ENCODE data around the gene RDH5. TPM values are rescaled to one million over a fixed set of nuclear protein-coding genes. Genes with fewer than 3 reads are reported as not detected.

Gene RDH5
- total and polyA plus RNA-seq, 2 of the 13 experiments (the other 11 are each of a cell fraction or from before 2014, with no cell fraction given) = 2.6 to 5.7 TPM

- TF ChIP-seq ZMYM4 (CRISPR knock-in tag; IDR thresholded peaks at IDR 0.05) = no peak
- TF ChIP-seq ZNF235 (CRISPR knock-in tag; IDR thresholded peaks at IDR 0.05; ENCODE audit: borderline replicate concordance) = no peak
- TF ChIP-seq SETDB1 (CRISPR knock-in tag; IDR thresholded peaks at IDR 0.05; ENCODE audit: borderline replicate concordance) = no peak
- no peak for TF ChIP-seq TIGD3 (CRISPR knock-in tag; IDR thresholded peaks at IDR 0.05; ENCODE audit: borderline replicate concordance)
- TF ChIP-seq DBP (CRISPR knock-in tag; IDR thresholded peaks at IDR 0.05; ENCODE audit: not compliant biosample characterization) = no peak
- TF ChIP-seq NFIB (CRISPR knock-in tag; IDR thresholded peaks at IDR 0.05; ENCODE audit: borderline replicate concordance) = no peak
- TF ChIP-seq EED (CRISPR knock-in tag; IDR thresholded peaks at IDR 0.05) = no peak
- TF ChIP-seq EZH2 (conservative IDR thresholded peaks at IDR 0.05; ENCODE audit: low read depth, low read length) = no peak
- no peak for TF ChIP-seq HMG20A (CRISPR knock-in tag; IDR thresholded peaks at IDR 0.05; ENCODE audit: borderline replicate concordance)
- no peak for TF ChIP-seq PRPF4 (IDR thresholded peaks at IDR 0.05; ENCODE audit: low read depth, low read length, poor library complexity, severe bottlenecking)
- TF ChIP-seq ZBTB21 (CRISPR knock-in tag; IDR thresholded peaks at IDR 0.05) = no peak
- TF ChIP-seq BORCS8-MEF2B (CRISPR knock-in tag; IDR thresholded peaks at IDR 0.05) = no peak
- no peak for TF ChIP-seq TCF7 (IDR thresholded peaks at IDR 0.05; ENCODE audit: low read depth)
- TF ChIP-seq SMARCE1 (IDR thresholded peaks at IDR 0.05; ENCODE audit: borderline replicate concordance) = no peak
- no peak for TF ChIP-seq ZNF496 (CRISPR knock-in tag; IDR thresholded peaks at IDR 0.05; ENCODE audit: insufficient replicate concordance)
- TF ChIP-seq ZNF674 (CRISPR knock-in tag; IDR thresholded peaks at IDR 0.05; ENCODE audit: low read depth) = no peak
- TF ChIP-seq NAIF1 (CRISPR knock-in tag; IDR thresholded peaks at IDR 0.05; ENCODE audit: borderline replicate concordance) = no peak
- no peak for TF ChIP-seq ZNF740 (CRISPR knock-in tag; IDR thresholded peaks at IDR 0.05)
- TF ChIP-seq SPEN (CRISPR knock-in tag; IDR thresholded peaks at IDR 0.05; ENCODE audit: low read depth) = no peak
- TF ChIP-seq SNAPC4 (CRISPR knock-in tag; IDR thresholded peaks at IDR 0.05) = no peak
- TF ChIP-seq BCL3 (CRISPR knock-in tag; IDR thresholded peaks at IDR 0.05) = no peak
- TF ChIP-seq POLR2AphosphoS2 (IDR thresholded peaks at IDR 0.05; ENCODE audit: low read depth, low read length) = no peak
- no peak for TF ChIP-seq ZNF619 (CRISPR knock-in tag; IDR thresholded peaks at IDR 0.05)
Measured at GRCh38 chr12:55720894-55721444, 776 bp downstream of the RDH5 start (continued).
